T-cell (primary cell): ENCODE measurements around the gene CDKN2C. TPM values are rescaled to one million over a fixed set of nuclear protein-coding genes. Genes with fewer than 3 reads are reported as not detected.
"Not testable (repeated sequence)": the region's sequence is repeated elsewhere in the genome, so short reads cannot be mapped to it uniquely, and the experiment has no call there.

Source experiments
- ATAC-seq, 4 experiments: fragments of 200-7000 bp in 3 of 4; fragments of 150-1000 bp in 1 of 4; cut with Tn5 transposase; replicated peaks in 1 of 4; 1 replicate in 3 of 4; 2 replicates in 1 of 4; pipeline ENCODE4 v1.10.0; 2021; ENCODE audit warnings: moderate library complexity in 3 of 4, mild to moderate bottlenecking in 2 of 4, moderate number of reproducible peaks in 1 of 4
- CTCF ChIA-PET, 2 donors: fragments of 300-600 bp; sonication (Branson Sonifier 250); formaldehyde crosslinking; loops; one replicate each; lab custom pipeline; 2022; ENCODE audit warnings: antibody characterized with exemption in 2 of 2; lab: Charles Lee
- POLR2A ChIA-PET, 2 donors: fragments of 300-600 bp; sonication (Branson Sonifier 250); formaldehyde crosslinking; loops; one replicate each; lab custom pipeline; 2022; ENCODE audit warnings: antibody characterized with exemption in 2 of 2; lab: Charles Lee
- DNase-seq, 35 experiments: peaks; one replicate each; pipeline versions ENCODE4 v3.0.0 to v3.0.0-alpha.2; 2013 to 2023
- H3K27ac ChIP-seq: one replicate; pipeline ENCODE4 v1.5.1; 2013; ENCODE audit warnings: low read length
- H3K27me3 ChIP-seq, 2 experiments: replicated peaks in 1 of 2; 1 replicate in 1 of 2; 2 replicates in 1 of 2; pipeline versions ENCODE4 v1.6.1 to v1.7.0; 2013; ENCODE audit warnings: low read length in 1 of 2, mixed read lengths in 1 of 2; ENCODE audit not compliant: control insufficient read depth in 2 of 2, insufficient read depth in 2 of 2; ENCODE audit errors: extremely low read depth in 1 of 2
- H3K36me3 ChIP-seq, 2 donors: 1 replicate in 1 of 2; 2 replicates in 1 of 2; pipeline versions ENCODE4 v1.6.1 to v1.7.0; 2013; ENCODE audit warnings: low read length in 1 of 2; ENCODE audit not compliant: control insufficient read depth in 2 of 2, insufficient read depth in 1 of 2; ENCODE audit errors: extremely low read depth in 1 of 2
- H3K4me1 ChIP-seq, 2 experiments: 1 replicate in 1 of 2; 2 replicates in 1 of 2; pipeline versions ENCODE4 v1.6.1 to v1.7.0; 2013; ENCODE audit warnings: low read length in 2 of 2, mixed read lengths in 1 of 2; ENCODE audit not compliant: insufficient read depth in 2 of 2, control insufficient read depth in 1 of 2; ENCODE audit errors: extremely low read depth in 1 of 2
- H3K4me3 ChIP-seq, 2 donors: 1 replicate in 1 of 2; 2 replicates in 1 of 2; pipeline versions ENCODE4 v1.5.1 to v1.7.0; 2013; ENCODE audit warnings: mild to moderate bottlenecking in 2 of 2, low read length in 1 of 2, moderate library complexity in 1 of 2; ENCODE audit not compliant: control insufficient read depth in 1 of 2; ENCODE audit errors: extremely low read depth in 1 of 2
- H3K9me3 ChIP-seq: 2 replicates; pipeline ENCODE4 v1.7.0; 2013
- H3K27ac Mint-ChIP-seq, 2 donors: one replicate each; pipeline ENCODE4 v1.8.0; 2020 to 2021; ENCODE audit warnings: mild to moderate bottlenecking in 2 of 2, mixed read lengths in 2 of 2
- H3K27me3 Mint-ChIP-seq, 2 donors: one replicate each; pipeline ENCODE4 v1.8.0; 2021 to 2022; ENCODE audit warnings: mixed read lengths in 2 of 2
- H3K36me3 Mint-ChIP-seq: one replicate; pipeline ENCODE4 v1.8.0; 2021; ENCODE audit warnings: mixed read lengths
- H3K4me1 Mint-ChIP-seq, 3 donors: one replicate each; pipeline ENCODE4 v1.8.0; 2020 to 2022; ENCODE audit warnings: mixed read lengths in 3 of 3, mild to moderate bottlenecking in 1 of 3
- H3K4me3 Mint-ChIP-seq, 3 donors: one replicate each; pipeline ENCODE4 v1.8.0; 2020 to 2022; ENCODE audit warnings: mild to moderate bottlenecking in 3 of 3, mixed read lengths in 3 of 3, moderate library complexity in 3 of 3
- H3K9me3 Mint-ChIP-seq, 3 donors: one replicate each; pipeline ENCODE4 v1.8.0; 2020 to 2022; ENCODE audit warnings: mixed read lengths in 3 of 3
- WGBS: methylation state at CpG from one replicate; pipeline ENCODE4 v1.1.5; 2013; ENCODE audit warnings: missing lambda C conversion rate; ENCODE audit not compliant: insufficient coverage; 5-methylcytosine and 5-hydroxymethylcytosine counted together
- total RNA-seq, 35 experiments: library from RNA in 6 of 35; stranded (reverse) in 6 of 35; fragments of 120-200 nt in 1 of 35; gene quantifications; one replicate each; pipeline versions ENCODE4 v1.2.1 to v1.2.4 and lab custom pipeline; 2013 to 2026

Gene CDKN2C
- total RNA-seq, 5 donors from 2014 or later (not counting 1 experiment from before 2014, with no cell fraction given): 3.2 to 7.1 (median 5.0) TPM

DNA sequence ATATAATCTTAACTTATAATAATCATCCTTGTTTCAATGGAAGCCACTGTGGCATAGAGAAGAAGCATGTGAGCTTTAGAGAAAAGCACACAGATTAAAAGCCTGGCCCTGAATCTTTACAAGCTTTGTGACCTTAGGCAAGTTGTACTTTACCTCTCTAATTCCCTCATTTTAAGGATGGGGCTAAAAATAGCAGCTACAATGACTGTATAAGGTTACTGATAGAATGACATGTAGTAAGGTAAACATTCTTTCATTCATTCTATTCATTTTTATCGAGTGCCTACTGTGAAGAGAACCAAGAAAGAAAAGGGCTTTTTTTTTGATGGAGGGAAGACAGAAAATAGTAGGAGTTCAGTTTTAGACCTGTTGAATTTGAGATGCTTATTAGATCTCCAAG, 25.6 kb downstream of the CDKN2C start:
- POLR2A ChIA-PET: no interaction called here
- Histone ChIP-seq H3K27me3 (peaks cover 0 to 2% of the 10 kb centered on the region in 2 experiments), H3K27ac (no peak overlapping the region), H3K36me3 (no peaks in the 10 kb centered on the region), H3K4me1 (no peaks in the 10 kb centered on the region), H3K9me3 (no peaks in the 10 kb centered on the region), H3K4me3 (no peak overlapping the region)
- CTCF ChIA-PET: no interaction called here
- no peaks in the 10 kb centered on the region for H3K36me3 Mint-ChIP-seq
- no CpG with 5 or more reads among the region's 1 CpG for WGBS
- no peaks in the 10 kb centered on the region for H3K9me3 Mint-ChIP-seq
- H3K4me3 Mint-ChIP-seq: no peak overlapping the region
- peaks cover 0 to 2% (median 0%) of the 10 kb centered on the region in 3 donors for H3K4me1 Mint-ChIP-seq
- H3K27ac Mint-ChIP-seq: no peak overlapping the region
- DNase-seq (no peak), ATAC-seq (no peak)
- H3K27me3 Mint-ChIP-seq: peaks cover 0 to 2% of the 10 kb centered on the region in 2 donors

GRCh38 chr1:50996083-50996482, 26.0 kb downstream of the CDKN2C start:
- no peaks in the 10 kb centered on the region for H3K36me3 ChIP-seq
- H3K4me3 ChIP-seq: no peak overlapping the region
- peaks cover 0 to 2% of the 10 kb centered on the region in 2 experiments for H3K27me3 ChIP-seq
- Mint-ChIP-seq H3K27ac (no peak overlapping the region), H3K4me1 (peaks cover 0 to 2% (median 0%) of the 10 kb centered on the region in 3 donors), H3K27me3 (peaks cover 0 to 2% of the 10 kb centered on the region in 2 donors), H3K4me3 (no peak overlapping the region), H3K36me3 (no peaks in the 10 kb centered on the region), H3K9me3 (no peaks in the 10 kb centered on the region)
- ATAC-seq (no peak), DNase-seq (no peak)
- H3K9me3 ChIP-seq: no peaks in the 10 kb centered on the region
- H3K27ac ChIP-seq: no peak overlapping the region
- CTCF ChIA-PET: no interaction called here
- POLR2A ChIA-PET: no interaction called here
- H3K4me1 ChIP-seq: no peaks in the 10 kb centered on the region
- WGBS: 91% methylated on average over 3 of the region's 3 CpGs

GRCh38 chr1:50999375-50999774, 29.3 kb downstream of the CDKN2C start:
- POLR2A ChIA-PET, H3K27ac Mint-ChIP-seq, H3K4me3 ChIP-seq, H3K4me3 Mint-ChIP-seq, H3K27me3 ChIP-seq, H3K36me3 ChIP-seq, H3K9me3 ChIP-seq, DNase-seq, H3K9me3 Mint-ChIP-seq, H3K4me1 ChIP-seq, H3K27ac ChIP-seq, ATAC-seq, H3K4me1 Mint-ChIP-seq, H3K27me3 Mint-ChIP-seq, H3K36me3 Mint-ChIP-seq: not testable (repeated sequence)
- CTCF ChIA-PET: interaction anchor here in 1 of 2 donors (0.6 kb wide), 1 partner anchor 117 kb away, joined by 3 read pairs; no protein-coding TSS in a partner anchor
- WGBS: no CpG with 5 or more reads among the region's 1 CpG

GRCh38 chr1:51000160-51000559, 30.1 kb downstream of the CDKN2C start:
- ATAC-seq: no peak

DNA sequence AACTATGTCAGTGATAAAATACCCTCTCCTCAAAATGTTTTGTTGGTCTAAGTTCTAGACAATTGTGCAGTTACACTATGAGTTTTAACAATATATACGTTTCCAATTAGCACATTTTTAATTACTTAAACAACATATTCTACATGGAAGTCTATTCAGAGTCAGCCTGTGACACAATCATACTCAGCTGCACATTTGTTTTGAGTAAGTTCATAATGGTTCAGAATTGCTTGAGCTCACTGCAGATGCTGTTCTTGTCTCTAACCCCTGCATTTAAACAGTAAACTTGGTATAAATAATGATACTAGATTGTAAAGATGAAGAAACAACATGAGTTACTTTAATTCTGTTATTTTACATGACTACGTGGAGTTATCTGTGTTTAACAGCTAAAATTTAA, 30.6 kb downstream of the CDKN2C start:
- POLR2A ChIA-PET: no interaction called here
- H3K9me3 ChIP-seq: no peaks in the 10 kb centered on the region
- H3K4me3 ChIP-seq: no peak overlapping the region
- H3K27ac Mint-ChIP-seq: no peak overlapping the region
- no peak overlapping the region for H3K4me3 Mint-ChIP-seq
- peaks cover 2% of the 10 kb centered on the region in 2 experiments for H3K27me3 ChIP-seq
- no peak overlapping the region for H3K27ac ChIP-seq
- ATAC-seq: no peak
- H3K4me1 Mint-ChIP-seq: peaks cover 0 to 2% (median 0%) of the 10 kb centered on the region in 3 donors
- no peak for DNase-seq
- H3K36me3 ChIP-seq: no peaks in the 10 kb centered on the region
- CTCF ChIA-PET: interaction anchor here in 1 of 2 donors (0.6 kb wide), 2 partner anchors 12 to 226 kb away, joined by 3 read pairs; no protein-coding TSS in a partner anchor
- H3K27me3 Mint-ChIP-seq: peaks cover 0 to 2% of the 10 kb centered on the region in 2 donors
- H3K36me3 Mint-ChIP-seq: no peaks in the 10 kb centered on the region
- H3K9me3 Mint-ChIP-seq: no peaks in the 10 kb centered on the region
- H3K4me1 ChIP-seq: no peaks in the 10 kb centered on the region
- WGBS: no CpG with 5 or more reads among the region's 2 CpGs

More at GRCh38 chr1:51000160-51000559, 30.1 kb downstream of the CDKN2C start:
- H3K4me1 ChIP-seq: no peaks in the 10 kb centered on the region
- no peaks in the 10 kb centered on the region for H3K9me3 ChIP-seq
- H3K4me1 Mint-ChIP-seq: peaks cover 0 to 2% (median 0%) of the 10 kb centered on the region in 3 donors
- DNase-seq: no peak
- no peaks in the 10 kb centered on the region for H3K36me3 ChIP-seq
- CTCF ChIA-PET: interaction anchor here in 1 of 2 donors (0.6 kb wide), 1 partner anchor 12 kb away, joined by 3 read pairs; no protein-coding TSS in a partner anchor
- no peak overlapping the region for H3K27ac Mint-ChIP-seq
- 100% methylated on average over 1 of the region's 1 CpG for WGBS
- no peak overlapping the region for H3K4me3 Mint-ChIP-seq
- H3K36me3 Mint-ChIP-seq: no peaks in the 10 kb centered on the region
- no peak overlapping the region for H3K4me3 ChIP-seq
- POLR2A ChIA-PET: no interaction called here
- no peak overlapping the region for H3K27ac ChIP-seq
- H3K27me3 ChIP-seq: peaks cover 2% of the 10 kb centered on the region in 2 experiments
- peaks cover 0 to 2% of the 10 kb centered on the region in 2 donors for H3K27me3 Mint-ChIP-seq
- no peaks in the 10 kb centered on the region for H3K9me3 Mint-ChIP-seq

GRCh38 chr1:51002516-51002915, 32.5 kb downstream of the CDKN2C start:
- H3K27ac Mint-ChIP-seq: no peak overlapping the region
- Histone ChIP-seq H3K4me3 (no peak overlapping the region), H3K4me1 (no peaks in the 10 kb centered on the region), H3K9me3 (no peaks in the 10 kb centered on the region), H3K36me3 (no peaks in the 10 kb centered on the region), H3K27ac (no peak overlapping the region), H3K27me3 (peaks cover 2% of the 10 kb centered on the region in 2 experiments)
- peaks cover 0 to under 1% (median 0%) of the 10 kb centered on the region in 3 donors for H3K9me3 Mint-ChIP-seq
- H3K4me1 Mint-ChIP-seq: peaks cover 0 to 2% (median 0%) of the 10 kb centered on the region in 3 donors
- CTCF ChIA-PET: no interaction called here
- POLR2A ChIA-PET: no interaction called here
- ATAC-seq (no peak), DNase-seq (no peak)
- H3K36me3 Mint-ChIP-seq: no peaks in the 10 kb centered on the region
- peaks cover 0 to 2% of the 10 kb centered on the region in 2 donors for H3K27me3 Mint-ChIP-seq
- WGBS: 90% methylated on average over 2 of the region's 6 CpGs
- H3K4me3 Mint-ChIP-seq: no peak overlapping the region
